ENCODE results near the gene YIPF4. TPM values are rescaled to one million over a fixed set of nuclear protein-coding genes. Genes with fewer than 3 reads are reported as not detected.
"Not testable (repeated sequence)": the region's sequence is repeated elsewhere in the genome, so short reads cannot be mapped to it uniquely, and the experiment has no call there.

The YIPF4 gene
- polyA plus RNA-seq, 4 donors = 60.4 to 73.4 (median 66.6) TPM

DNA sequence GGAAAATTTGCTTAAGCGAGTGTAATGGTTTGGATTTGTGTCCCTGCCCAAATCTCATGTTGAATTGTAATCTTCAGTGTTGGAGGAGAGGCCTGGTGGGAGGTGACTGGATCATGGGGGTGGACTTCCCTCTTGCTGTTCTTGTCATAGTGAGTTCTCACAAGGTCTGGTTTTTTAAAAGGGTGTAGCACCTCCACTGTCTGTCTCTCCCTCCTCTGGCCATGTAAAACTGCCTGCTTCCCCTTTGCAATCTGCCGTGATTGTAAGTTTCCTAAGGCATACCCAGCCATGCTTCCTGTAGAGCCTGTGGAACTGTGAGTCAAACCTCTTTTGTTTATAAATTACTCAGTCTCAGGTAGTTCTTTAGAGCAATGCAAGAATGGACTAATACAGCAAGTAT is 6.6 kb downstream of the YIPF4 start:
- DNase-seq (ENCODE audit: low read depth in 4 of 4, low spot score in 2 of 4) = no peak

DNA sequence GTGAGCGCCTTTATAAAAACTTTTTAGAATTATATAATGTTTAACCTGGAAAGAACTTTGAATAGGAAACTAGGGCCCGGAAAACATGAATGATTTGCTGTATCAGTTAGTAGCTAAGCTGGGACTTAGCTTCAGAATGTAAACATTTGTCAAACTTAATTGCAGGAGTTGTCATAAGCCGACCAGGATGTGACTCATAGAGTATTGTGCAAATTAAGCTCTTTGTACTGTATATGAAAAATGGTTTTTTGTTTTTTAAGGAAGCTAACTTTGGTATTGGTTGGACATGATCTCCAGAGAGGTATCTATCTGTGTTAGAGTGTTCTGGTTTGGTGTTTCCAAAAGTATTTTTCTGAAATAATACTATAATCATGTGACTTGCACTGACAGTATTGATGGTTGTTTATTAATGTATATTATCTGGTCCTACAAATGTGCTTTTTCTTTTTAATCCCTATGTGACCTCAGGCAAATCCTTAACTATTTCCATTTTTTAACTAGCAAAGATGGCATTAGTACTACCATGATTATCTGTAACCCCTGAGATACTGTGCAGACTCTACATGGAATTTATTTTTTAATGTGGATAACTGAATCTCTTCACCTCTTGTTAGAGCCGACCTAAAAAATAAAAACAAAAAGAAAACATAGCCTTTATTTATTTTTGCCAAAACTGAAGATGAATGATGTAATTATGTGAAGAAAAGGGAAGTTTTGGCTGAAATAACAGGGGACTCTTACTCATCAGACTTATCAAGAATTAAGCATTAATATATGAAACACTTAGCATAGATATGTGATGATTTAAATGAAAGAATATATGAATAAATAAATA is 11.7 kb downstream of the YIPF4 start:
- DNase-seq (ENCODE audit: low read depth in 4 of 4, low spot score in 2 of 4) = no peak

DNA sequence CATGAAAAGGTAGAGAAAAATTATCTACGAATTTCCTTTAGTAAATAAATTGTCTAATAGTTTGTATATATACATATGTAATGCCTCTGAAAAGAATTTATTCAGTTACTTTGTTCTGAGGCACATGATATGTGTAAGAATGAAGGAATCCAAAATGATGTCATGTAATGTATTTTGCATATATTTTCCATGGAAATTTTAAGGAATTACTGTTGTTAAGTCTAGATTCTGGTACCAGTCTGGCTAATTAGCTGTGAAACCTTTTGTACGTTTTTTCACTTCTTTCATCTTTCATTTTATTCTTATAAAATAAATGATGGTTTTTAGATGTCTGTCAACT is 12.3 kb downstream of the YIPF4 start:
- DNase-seq (ENCODE audit: low read depth in 4 of 4, low spot score in 2 of 4) = no peak

DNA sequence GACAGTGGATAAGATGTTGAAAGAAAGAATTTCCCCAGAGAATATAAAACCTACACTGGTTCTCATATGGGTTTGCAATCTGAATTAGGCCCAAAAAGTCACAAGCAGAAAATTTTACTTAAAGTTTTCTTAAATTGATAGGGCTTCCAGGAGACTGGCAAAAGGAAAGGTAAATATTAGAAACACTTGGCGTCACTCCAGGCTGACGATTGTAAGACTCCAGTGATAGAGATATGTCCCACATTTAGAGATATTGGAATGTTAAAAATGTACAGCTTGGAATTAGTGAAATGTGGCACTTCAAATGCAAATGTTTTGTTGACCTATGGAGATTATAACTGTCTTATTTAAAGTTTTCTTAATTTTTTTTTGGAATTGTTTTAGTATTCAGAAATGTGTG is 14.0 kb downstream of the YIPF4 start:
- DNase-seq (ENCODE audit: low read depth in 4 of 4, low spot score in 2 of 4) = no peak

DNA sequence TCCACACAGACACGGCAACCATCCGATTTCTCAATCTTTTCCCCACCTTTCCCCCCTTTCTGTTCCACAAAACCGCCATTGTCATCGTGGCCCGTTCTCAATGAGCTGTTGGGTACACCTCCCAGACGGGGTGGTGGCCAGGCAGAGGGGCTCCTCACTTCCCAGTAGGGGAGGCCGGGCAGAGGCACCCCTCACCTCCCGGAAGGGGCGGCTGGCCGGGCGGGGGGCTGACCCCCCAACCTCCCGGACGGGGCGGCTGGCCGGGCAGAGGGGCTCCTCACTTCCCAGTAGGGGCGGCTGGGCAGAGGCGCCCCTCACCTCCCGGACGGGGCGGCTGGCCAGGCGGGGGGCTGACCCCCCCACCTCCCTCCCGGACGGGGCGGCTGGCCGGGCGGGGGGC is 15.8 kb downstream of the YIPF4 start:
- not testable (repeated sequence) for DNase-seq (ENCODE audit: low read depth in 4 of 4, low spot score in 2 of 4)

DNA sequence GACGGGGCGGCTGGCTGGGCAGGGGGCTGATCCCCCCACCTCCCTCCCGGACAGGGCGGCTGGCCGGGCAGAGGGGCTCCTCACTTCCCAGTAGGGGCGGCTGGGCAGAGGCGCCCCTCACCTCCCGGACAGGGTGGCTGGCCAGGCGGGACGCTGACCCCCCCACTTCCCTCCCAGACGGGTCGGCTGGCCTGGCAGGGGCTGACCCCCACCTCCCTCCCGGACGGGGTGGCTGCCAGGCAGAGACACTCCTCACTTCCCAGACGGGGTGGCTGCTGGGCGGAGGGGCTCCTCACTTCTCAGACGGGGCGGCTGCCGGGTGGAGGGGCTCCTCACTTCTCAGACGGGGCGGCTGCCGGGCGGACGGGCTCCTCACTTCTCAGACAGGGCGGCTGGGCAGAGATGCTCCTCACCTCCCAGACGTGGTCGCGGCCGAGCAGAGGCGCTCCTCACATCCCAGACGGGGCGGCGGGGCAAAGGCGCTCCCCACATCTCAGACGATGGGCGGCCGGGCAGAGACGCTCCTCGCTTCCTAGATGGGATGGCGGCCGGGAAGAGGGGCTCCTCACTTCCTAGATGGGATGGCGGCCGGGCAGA is 16.4 kb downstream of the YIPF4 start:
- DNase-seq (ENCODE audit: low read depth in 4 of 4, low spot score in 2 of 4) = not testable (repeated sequence)

DNA sequence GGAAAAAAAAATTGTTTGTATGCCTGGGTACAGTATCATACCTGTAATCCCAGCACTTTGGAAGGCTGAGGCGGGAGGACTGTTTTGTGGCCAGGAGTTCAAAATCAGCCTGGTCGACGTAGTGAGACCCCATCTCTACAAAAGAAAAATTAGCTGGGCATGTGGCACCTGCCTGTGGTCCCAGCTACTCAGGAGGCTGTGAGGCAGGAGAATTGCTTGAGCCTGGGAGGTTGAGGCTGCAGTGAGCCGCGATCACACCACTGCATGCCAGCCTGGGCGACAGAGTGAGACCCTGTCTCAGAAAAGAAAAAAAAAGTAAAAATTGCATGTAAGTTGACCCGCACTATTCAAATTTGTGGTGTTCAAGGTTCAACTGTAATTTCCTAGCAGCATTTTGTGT is 32.9 kb downstream of the YIPF4 start:
- DNase-seq (ENCODE audit: low read depth in 4 of 4, low spot score in 2 of 4) = no peak

DNA sequence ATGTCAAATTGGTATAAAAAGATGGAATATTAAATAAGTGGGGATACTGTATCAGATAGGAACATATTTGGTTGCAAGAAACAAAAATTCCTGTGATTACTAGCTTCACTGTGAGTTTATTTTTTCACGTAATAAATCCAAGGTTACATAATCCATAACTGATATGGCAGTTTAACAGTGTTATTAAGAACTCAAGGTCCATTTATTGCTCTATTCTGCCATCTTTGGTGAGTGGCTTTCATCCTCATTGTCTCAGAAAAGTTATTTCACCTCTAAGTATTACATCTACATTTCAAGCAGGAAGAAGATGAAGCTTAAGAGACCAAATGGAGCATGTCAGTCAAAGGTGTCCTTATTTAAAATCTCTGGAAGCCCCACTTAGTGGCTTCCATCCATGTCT is 37.2 kb downstream of the YIPF4 start:
- DNase-seq (ENCODE audit: low read depth in 4 of 4, low spot score in 2 of 4) = no peak

DNA sequence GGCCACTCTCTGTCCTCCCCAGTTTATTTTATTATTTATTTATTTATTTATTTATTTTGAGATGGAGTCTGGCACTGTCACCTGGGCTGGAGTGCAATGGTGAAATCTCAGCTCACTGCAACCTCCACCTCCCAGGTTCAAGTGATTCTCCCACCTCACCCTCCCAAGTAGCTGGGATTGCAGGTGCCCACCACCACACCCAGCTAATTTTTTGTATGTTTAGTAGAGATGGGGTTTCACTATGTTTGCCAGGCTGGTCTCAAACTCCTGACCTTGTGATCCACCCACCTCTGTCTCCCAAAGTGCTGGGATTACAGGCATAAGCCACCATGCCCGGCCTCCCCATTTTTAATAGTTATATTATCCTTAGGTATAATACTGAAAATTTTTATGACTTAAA is 51.0 kb downstream of the YIPF4 start:
- DNase-seq (ENCODE audit: low read depth in 4 of 4, low spot score in 2 of 4) = not testable (repeated sequence)

DNA sequence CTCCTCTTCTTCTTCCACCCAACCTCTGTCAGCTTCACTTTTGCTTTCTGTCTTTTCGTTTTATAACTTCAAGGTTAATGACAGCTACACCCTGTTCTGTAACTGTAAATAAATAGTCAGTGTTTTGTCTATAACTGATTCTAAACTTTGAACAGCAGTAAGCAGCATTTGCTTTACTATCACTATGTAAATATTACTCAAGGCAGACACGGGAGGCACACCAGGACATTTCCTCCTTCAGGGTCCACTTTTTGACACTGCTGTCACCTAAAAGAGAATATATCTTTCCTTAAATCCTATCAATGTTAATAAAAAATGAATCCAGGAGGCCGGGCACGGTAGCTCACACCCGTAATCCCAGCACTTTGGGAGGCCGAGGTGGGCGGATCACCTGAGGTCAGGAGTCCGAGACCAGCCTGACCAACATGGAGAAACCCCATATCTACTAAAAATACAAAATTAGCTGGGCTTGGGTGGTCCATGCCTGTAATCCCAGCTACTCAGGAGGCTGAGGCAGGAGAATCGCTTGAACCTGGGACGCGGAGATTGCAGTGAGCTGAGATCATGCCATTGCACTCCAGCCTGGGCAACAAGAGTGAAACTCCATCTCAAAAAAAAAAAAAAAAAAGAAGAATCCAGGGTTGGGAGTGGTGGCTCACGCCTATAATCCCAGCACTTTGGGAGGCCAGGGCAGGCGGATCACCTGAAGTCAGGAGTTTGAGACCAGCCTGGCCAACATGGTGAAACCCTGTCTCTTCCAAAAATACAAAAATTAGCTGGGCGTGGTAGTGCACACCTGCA is 51.7 kb downstream of the YIPF4 start:
- not testable (repeated sequence) for DNase-seq (ENCODE audit: low read depth in 4 of 4, low spot score in 2 of 4)

DNA sequence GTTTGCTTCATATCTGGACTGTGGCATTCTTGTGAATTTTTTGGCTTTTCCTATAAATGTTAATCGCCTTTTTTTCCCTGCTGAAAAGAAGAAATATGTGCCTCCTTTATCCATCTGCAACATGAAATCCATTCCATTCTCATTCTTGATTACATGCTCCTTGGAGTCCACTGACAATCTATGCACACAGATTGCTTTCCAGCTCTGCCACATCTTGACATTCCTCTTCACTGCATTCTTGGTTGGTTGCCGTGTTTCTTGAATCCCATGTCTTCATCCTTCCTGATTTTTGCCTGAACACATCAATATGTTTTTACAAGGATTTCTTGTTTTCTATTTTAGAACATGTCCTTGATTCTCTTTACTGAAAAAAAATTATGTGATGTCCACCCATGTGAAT is 52.4 kb downstream of the YIPF4 start:
- no peak for DNase-seq (ENCODE audit: low read depth in 4 of 4, low spot score in 2 of 4)

DNA sequence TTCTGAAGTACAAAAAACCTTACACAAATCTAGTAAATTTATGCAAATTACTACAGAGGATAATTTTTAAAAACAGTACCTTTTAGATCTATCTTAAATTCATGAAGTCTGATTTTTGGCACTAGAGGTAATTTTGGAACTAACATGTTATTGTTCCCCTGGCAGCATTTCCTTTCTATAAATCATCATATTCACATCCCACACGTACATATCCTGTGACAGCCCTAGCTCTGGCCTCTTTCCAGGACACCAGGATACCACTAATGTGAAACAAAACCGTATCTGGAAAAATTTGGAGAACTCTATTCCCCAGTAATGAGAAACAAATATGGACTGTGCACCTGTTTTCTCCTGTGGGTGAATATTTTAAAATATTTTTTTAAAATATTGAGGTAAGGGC is 65.1 kb downstream of the YIPF4 start:
- DNase-seq (ENCODE audit: low read depth in 4 of 4, low spot score in 2 of 4) = no peak

DNA sequence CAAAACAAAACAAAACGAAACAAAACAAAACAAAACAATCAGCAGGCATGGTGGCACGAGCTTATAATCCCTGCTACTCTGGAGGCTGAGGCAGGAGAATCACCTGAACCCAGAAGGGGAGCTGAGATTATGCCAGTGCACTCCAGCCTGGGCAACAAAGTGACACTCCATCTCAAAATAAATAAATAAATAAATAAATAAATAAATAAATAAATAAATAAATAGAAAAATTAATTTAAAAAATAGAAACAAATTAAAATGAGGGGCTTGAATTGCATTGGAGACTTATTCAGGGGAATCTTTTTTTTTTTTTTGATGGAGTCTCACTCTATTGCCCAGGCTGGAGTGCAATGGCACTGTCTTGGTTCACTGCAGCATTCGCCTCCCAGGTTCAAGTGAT is 73.1 kb downstream of the YIPF4 start:
- not testable (repeated sequence) for DNase-seq (ENCODE audit: low read depth in 4 of 4, low spot score in 2 of 4)

DNA sequence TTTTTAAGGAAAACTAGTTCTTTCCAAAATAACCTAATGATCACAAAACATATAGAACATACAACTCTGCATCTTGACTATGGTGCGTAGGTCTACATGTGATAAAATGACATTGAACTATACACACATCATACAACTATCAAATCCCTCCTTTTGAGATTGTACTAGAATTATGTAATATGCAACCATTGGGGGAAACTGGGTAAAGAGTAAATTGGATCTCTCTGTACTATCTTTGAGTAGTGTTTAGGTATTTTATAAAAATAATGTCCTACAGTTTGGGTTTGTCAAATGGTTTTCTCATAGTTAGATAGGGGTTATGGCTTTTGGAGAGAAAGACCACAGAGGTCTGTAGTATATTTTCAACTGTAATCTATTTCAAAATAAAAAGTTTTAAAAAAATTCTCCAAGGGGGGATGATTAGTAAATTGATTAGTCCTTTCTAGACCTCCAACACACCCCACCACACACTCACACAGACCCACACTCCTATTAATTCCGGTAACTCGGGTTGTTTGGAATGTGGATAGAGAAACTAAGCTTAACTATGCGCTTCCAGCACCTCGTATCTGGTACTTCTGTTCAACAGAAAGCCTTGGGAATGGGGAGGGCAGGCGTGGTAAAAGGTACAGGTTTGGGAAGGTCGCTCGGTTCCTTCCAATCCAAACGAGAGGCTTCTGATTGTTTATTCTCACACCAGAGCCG is 78.4 kb downstream of the YIPF4 start:
- DNase-seq (ENCODE audit: low read depth in 4 of 4, low spot score in 2 of 4) = no peak

DNA sequence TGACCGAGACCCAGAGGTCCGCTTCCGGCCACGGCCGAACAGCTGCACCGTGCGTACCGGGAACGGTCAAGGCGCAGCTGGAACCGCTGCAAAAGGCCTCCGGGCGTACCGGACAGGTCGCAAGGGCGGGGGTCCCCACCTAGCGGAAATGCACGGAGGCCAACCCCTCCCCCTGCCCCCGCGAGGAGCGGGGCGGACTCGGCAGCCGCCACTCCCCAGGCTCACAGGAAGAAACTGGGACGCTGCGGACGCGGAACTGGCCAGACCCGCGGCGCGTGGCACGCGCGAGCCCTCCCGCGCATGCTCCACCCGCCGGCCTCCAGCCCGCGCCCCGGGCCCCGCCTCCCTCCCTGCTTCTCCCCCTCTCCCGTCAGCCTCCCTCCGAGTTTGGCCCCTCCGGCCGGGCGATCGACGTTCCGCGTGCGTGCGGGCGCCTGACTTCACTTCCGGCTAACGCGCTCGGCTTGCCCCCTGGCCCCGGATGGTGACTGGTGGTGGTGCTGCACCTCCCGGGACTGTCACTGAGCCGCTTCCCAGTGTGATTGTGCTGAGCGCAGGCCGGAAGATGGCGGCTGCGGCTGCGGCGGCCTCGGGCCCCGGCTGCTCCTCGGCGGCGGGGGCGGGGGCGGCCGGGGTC is 79.1 kb downstream of the YIPF4 start, which contains the start of gene BIRC6:
Gene BIRC6, plus strand, starts transcription at position 343 of the 637 bp plus-strand sequence. Its CDS starts 139 bp downstream, at position 482.
- DNase-seq (ENCODE audit: low read depth in 4 of 4, low spot score in 2 of 4) = peak; percentile 74 to 91 (median 88)

DNA sequence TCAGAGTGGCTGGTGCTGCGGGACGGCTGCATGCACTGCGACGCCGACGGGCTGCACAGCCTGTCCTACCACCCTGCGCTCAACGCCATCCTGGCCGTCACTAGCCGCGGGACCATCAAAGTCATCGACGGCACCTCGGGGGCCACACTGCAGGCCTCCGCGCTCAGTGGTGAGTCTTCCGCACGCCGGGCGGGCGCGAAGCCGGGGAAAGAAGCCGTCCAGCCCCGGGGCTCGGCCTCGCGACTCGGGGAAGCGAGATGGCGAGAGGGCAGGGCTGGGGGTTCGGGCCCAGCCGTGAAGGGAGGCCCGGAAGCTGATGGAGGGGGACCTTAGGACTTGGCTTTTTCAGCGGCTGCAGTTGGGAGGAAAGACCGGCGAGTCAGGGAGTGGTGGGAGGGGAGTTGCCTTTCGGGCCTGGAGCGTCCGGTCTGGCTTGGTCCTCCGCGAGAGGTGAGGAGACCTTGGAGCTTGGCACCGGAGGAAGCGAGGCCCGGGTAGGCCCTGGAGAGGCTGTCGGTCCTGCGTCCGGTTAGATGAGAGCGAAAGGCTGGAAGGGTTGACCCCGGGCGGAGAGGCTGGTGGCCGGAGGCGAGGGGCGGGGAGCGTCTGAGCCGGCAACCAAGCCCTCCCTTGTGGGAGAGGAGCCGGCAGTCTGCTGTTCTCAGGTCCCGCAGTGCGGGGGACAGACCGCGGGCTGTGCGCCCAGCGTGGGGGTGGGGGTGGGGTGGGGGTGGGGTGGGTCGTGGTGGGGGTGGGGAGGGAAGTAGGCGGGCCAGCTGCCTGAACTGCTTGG is 79.8 kb downstream of the YIPF4 start:
- DNase-seq (ENCODE audit: low read depth in 4 of 4, low spot score in 2 of 4) = peak; percentile 21 to 58 (median 40)

DNA sequence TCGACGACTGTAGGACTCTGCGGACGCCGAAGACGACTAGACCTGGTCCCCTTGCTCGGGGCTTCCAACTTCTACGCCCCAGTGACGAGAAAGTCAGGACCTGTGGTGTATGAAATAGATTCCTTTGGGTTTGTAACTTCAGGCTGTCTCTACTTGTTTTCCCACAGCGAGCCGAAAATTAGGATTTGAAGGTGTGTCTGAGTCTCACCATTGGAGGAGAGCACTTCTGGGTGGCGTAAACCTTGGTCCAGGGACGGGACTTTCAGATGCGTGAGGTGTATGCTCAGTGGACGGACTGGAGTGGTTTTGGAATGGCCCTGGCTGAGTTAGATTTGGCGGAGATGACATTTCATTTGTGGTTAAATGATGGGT is 80.4 kb downstream of the YIPF4 start:
- DNase-seq (ENCODE audit: low read depth in 4 of 4, low spot score in 2 of 4) = peak in 1 of 4 donors; percentile 25

DNA sequence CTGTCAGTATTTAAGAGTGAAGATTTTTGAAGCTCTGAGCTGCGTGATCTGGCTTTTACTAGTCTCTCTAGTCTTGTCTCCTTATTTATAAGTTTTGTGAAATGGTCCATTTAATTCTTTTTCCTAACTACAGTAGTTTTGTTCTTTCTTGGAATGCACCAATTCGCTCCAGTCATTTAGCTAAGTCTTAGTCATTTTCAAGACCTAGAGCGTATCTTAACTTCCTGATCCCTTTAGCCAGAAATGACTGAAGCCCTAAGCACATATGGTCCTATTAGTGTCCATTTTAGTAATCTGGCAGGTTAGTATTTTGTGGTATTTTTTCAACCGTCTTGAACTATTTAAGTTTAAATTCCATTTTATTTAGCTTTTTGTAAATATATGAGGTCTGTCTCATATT is 82.7 kb downstream of the YIPF4 start:
- DNase-seq (ENCODE audit: low read depth in 4 of 4, low spot score in 2 of 4) = no peak

DNA sequence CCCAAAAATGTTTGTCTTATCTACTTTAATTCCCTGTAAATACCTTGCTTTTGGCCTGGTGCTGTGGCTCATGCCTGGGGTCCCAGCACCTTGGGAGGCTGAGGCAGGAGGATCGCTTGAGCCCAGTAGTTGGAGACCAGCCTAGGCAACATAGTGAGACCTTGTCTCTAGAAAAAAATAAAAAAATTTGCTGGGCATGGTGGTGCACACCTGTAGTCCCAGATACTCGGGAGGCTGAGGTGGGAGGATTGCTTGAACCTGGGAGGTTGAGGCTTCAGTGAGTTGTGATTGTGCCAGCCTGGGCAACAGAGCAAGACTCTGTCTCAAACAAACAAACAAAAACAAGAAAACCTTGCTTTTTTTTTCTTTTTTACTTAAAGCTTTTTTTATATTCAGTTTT is 85.3 kb downstream of the YIPF4 start:
- not testable (repeated sequence) for DNase-seq (ENCODE audit: low read depth in 4 of 4, low spot score in 2 of 4)

DNA sequence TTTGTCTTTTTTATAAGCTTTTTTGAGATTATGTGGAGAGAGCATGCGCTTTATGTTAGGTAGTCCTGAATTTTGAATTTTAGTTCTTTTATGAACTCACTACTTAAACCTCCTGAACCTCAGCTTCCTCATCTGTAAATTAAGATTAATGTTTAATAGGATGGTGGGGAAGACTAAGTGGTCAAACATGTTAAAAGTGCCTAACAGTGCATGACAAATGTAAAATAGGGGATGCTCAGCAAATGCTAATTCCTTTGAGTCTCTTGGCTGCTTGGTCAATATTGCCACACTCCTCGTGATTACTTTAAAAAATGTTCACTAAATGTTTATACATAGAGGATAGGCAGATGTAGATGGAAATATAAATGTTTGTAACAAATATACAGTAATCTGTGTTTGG is 85.9 kb downstream of the YIPF4 start:
- DNase-seq (ENCODE audit: low read depth in 4 of 4, low spot score in 2 of 4) = no peak
